Measurements from ENCODE around the gene CCL15.

CCL15 gene

GRCh38 chr17:35988164-35988563 is 13.2 kb downstream of the CCL15 start:
- DNase-seq: no peak

- no peak for DNase-seq
Observed at GRCh38 chr17:35986643-35987042, 14.7 kb downstream of the CCL15 start, which contains the start of gene CCL14. Gene CCL14, minus strand, starts transcription at chr17:35986729. Its CDS starts 80 bp downstream, at chr17:35986649.

- DNase-seq: no peak
Observed at GRCh38 chr17:35984140-35984539, 17.2 kb downstream of the CCL15 start.

- no peak for DNase-seq
Observed at GRCh38 chr17:35982409-35983191, 18.8 kb downstream of the CCL15 start.

- no peak for DNase-seq
Observed at GRCh38 chr17:35981908-35982330, 19.4 kb downstream of the CCL15 start.

- DNase-seq: no peak
Observed at GRCh38 chr17:35981246-35981645, 20.1 kb downstream of the CCL15 start, which contains the start of gene CCL16. Gene CCL16, minus strand, starts transcription at chr17:35981497. Its CDS starts 77 bp downstream, at chr17:35981420.

GRCh38 chr17:35978346-35978745 is 23.0 kb downstream of the CCL15 start:
- no peak for DNase-seq

- DNase-seq: no peak
Observed at GRCh38 chr17:35977509-35977908, 23.8 kb downstream of the CCL15 start.

- no peak for DNase-seq
Observed at GRCh38 chr17:35973333-35974260, 27.8 kb downstream of the CCL15 start.

- DNase-seq: no peak
Observed at GRCh38 chr17:35972945-35973332, 28.4 kb downstream of the CCL15 start.

- no peak for DNase-seq
Observed at GRCh38 chr17:35972535-35972934, 28.8 kb downstream of the CCL15 start.

- no peak for DNase-seq
Observed at GRCh38 chr17:35972066-35972465, 29.3 kb downstream of the CCL15 start.

GRCh38 chr17:35969558-35970380 is 31.6 kb downstream of the CCL15 start:
- DNase-seq: peak; percentile 24 to 55 (median 33)

- no peak for DNase-seq
Observed at GRCh38 chr17:35968520-35969054, 32.8 kb downstream of the CCL15 start.

- DNase-seq: no peak
Observed at GRCh38 chr17:35965272-35965671, 36.1 kb downstream of the CCL15 start.

GRCh38 chr17:35963663-35964062 is 37.7 kb downstream of the CCL15 start:
- no peak for DNase-seq

- DNase-seq: no peak
Observed at GRCh38 chr17:35953720-35954119, 47.6 kb downstream of the CCL15 start.

- no peak for DNase-seq
Observed at GRCh38 chr17:35949401-35949800, 52.0 kb downstream of the CCL15 start.

- DNase-seq: no peak
Observed at GRCh38 chr17:35948092-35948491, 53.3 kb downstream of the CCL15 start.

All from activated CD4-positive, CD25-positive, alpha-beta regulatory T cell (primary cell).